Activated naive CD4-positive, alpha-beta T cell treated with anti-CD3 and anti-CD28 coated beads, Interleukin-2, amount 50 U/mL, for 16 hours (primary cell): ENCODE data around the gene EVI5L.
"Not testable (repeated sequence)": the region's sequence is repeated elsewhere in the genome, so short reads cannot be mapped to it uniquely, and the experiment has no call there.

Experiments used
- DNase-seq: peaks from one replicate; pipeline ENCODE4 v3.0.0-alpha.2; 2020

EVI5L gene

DNA sequence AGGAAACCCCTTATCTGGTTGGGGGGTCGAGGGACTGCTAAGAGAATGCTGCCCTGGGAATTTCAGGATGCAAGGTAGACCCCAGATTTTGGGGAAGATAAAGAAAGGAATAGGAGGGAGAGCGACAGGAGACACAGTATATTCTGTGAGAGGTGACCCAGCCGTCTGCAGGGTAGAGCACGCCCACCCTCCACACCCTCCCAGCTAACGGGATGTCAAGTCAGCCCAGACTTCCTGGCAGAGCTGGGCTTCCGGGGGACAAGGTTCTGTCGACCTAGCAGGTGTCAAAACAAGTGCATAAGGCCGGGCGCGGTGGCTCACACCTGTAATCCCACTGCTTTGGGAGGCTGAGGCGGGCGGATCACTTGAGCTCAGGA is 44.9 kb downstream of the EVI5L start:
- DNase-seq = no peak

DNA sequence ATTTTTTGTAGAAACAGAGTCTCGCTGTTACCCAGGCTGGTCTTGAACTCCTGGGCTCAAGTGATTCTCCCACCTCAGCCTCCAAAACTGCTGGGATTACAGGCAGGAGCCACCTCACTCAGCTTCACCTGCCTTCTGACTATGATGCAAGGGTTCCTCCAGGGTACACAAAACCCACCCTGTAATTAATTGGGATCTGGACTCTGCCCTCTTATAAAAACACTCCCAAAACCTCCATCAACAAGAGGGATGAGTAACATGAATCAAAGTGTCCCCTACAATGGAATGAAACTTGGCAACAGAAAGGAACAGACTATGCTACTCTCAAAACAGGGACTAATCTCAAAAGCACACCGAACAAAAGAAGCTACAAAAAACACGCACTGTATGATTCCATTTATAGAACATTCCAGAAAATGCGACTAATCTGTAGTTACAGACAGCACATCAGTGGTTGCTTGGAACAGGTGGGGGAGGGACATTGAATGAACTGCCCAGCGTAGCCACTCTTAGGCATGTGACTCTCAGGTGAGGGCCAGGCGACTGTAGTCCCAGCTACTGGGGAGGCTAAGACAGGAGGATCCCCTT is 47.3 kb downstream of the EVI5L start:
- DNase-seq = no peak

DNA sequence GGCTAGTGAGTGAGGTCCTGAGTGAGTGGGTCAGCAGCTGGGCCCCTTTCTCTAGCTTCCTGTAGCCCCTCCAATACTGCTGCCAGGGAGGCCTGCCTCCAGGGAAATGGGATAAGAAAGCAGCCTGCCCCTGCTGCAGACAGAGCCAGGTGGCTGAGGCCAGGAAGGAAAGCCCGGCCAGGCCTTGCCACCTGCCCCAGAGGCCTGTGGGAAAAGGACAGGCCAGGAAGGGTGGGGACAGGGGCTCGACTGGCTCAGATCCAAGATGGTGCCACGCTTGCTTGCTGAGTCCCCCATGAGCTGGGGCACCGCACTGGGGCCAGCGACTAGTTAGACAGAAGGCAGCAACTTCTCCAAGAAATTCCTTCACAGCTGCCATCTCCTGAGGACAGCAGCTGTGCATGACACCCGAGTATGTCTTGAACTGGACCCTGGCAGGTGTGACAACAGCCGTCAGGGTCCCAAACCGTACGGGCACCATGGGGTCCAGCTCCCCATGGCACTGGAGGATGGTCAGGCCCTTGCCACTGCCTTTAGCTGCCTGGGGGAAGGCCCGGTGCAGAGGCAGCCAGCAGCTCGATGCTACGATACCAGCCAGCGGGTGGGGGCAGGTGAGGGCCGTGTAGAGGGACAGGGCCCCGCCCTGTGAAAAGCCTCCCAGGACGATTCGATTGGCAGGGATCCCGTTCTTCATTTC is 49.2 kb downstream of the EVI5L start:
- no peak for DNase-seq

DNA sequence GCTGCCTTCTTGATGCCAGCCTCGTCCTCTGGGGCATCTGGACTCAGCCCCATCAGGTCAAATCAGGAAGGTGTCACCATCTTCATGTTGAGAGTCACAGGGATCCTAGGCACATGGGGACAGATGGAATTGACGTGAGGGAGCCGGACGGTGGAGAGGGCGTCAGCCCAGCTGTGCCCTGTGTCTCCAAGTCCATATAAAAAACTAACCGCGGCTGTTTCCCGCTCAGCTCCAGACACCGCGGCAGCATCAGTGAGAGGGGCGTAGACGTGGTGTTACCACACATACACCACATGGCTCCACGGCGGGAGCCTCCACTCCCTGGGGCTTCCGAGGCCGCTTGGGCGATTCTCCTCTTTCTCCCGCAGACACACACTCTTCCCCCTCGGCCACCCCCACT is 49.8 kb downstream of the EVI5L start:
- no peak for DNase-seq

DNA sequence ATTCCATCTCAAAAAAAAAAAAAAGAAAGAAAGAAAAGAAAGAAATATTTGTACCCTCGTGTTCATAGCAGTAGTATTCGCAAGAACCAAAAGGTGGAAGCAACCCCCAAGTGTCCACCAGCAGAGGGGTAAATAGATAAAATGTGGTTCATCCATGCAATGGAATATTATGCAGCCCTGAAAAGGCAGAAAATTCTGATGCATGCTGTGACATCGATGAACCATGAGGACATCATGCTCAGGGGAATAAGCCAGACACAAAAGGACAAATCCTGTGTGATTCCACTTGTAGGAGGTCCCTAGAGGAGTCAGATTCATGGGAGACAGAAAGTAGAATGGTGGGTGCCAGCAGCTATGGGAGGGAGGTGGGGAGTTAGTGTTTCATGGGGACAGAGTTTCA is 51.9 kb downstream of the EVI5L start:
- no peak for DNase-seq

DNA sequence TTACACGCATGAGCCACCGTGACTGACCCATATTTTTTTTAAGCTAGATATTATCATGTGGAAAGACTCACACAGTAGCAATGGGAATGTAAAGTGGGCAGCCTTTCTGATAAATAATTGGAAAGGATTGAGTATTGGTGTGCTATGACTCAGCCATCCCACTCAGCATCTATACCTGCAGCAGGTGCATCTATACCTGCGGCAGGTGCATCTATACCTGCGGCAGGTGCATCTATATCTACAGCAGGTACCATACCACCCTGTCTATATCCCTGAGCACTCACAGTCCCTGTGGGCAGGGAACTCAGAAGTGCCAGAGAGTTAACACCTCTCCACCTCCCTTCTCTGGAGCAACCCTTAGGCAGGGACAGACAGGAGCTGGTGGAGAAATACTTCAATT is 53.1 kb downstream of the EVI5L start:
- no peak for DNase-seq

DNA sequence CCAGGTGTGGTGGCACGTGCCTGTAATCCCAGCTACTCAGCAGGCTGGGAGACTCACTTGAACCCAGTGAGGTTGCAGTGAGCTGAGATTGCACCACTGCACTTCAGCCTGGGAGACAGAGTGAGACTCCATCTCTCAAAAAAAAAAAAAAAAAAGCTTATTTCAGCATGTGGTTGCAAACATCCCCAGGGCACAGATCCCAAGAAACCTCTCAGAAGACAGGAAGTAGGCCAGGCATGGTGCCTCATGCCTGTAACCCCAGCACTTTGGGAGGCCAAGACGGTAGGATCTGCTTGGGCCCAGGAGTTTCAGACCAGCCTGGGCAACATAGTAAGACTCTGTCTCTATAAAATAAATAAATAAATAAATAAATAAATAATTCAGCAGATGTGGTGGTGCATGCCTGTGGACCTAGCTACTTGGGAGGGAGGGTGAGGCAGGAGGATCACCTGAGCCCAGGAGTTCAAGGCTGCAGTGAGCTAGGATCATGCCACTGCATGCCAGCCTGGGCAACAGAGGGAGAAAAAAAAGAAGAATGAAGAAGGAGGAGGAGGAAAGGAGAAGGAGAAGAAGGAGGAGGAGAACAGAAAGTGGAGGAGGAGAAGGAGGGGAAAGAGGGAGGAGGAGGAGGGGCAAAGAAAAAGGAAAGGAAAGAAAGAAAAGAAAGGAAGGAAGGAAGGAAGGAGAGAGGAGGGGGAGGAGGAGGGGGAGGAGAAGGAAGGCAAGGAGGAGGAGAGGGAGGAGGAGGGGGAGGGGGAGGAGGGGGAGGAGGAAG is 54.0 kb downstream of the EVI5L start:
- DNase-seq = no peak

DNA sequence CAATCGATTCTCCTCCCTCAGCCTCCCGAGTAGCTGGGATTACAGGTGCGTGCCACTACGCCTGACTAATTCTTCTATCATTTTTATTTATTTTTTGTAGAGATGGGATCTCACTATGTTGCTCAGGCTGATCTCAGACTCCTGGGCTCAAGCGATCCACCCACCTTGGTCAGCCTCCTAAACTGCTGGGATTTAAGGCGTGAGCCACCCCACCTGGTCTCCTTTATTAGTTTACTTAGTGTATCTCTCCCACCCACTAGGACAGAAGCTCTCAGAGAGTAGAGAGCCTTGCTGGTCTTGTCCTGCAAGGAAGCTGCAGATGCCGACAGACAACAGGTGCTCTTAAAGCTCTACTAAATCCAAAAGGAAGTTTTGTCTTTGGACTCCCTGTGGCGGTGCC is 55.8 kb downstream of the EVI5L start:
- DNase-seq = no peak

DNA sequence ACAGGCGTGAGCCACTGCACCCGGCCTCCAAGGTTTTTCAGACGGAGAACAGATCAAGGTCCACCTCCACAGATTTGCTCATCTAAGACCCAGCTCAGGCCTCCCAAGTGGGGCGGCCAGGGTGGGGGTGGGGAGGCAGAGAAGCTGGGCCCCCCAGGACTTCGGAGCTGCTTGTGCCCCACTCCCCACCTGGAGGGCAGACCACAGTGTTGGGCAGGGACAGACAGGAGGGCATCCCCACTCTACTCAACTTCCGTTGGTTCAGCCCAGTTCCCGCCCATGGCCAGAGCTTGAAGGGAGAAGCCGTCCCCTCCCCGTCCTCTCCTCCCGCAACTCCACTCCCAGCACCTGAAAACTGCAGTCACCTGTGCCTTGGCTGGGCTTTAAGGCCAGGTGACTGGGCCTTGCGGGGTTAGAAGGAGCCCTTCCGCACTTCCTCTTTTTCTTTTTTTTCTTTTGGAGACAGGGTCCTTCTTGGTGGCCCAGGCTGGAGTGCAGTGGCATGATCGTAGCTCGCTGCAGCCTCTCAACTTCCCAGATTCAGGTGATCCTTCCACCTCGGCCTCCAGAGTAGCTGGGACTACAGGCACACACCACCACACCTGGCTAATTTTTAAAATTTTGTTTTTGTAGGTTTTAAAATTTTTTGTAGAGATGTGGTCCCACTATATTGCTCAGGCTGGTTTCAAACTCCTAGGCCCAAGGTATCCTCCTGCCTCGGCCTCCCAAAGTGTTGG is 57.6 kb downstream of the EVI5L start:
- DNase-seq = no peak

DNA sequence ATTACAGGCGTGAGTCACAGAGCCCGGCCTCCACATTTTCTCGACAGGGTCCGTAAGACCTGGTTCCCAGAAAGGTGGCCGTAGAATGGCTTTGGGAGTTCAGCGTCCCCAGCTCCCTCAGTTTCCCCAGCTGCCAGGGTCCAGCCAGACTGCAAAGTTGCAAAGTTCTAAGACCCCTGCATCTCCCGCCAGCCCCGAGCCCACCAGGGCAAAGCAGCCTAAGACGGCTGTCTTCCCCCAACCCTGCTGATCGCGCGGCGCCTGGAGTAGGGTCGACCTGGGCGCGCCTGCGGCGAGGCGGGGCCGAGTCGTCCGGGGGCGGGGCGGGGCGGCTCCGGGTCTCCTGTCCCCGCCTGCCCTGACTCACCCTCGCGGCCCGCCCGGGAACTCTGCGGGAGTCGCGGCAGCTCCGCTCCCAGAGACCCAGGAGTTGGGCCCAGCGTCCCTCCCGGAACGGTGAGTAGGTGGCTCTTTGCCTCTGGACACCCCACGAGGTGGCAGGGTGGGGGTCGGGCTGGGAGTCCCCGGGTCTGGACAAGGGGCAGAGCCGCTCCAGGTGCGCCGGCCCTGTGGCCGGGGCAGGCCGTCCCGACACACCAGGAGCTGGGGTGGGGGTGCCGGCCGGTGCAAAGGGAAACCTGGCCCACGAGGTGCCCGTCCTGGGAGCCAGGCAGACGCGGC is 58.3 kb downstream of the EVI5L start, which contains the start of gene LRRC8E:
LRRC8E (plus strand) TSS at position 366 of the 681 bp plus-strand sequence. CDS start 7,094 bp downstream, outside the sequence.
- peak; percentile 60 for DNase-seq

DNA sequence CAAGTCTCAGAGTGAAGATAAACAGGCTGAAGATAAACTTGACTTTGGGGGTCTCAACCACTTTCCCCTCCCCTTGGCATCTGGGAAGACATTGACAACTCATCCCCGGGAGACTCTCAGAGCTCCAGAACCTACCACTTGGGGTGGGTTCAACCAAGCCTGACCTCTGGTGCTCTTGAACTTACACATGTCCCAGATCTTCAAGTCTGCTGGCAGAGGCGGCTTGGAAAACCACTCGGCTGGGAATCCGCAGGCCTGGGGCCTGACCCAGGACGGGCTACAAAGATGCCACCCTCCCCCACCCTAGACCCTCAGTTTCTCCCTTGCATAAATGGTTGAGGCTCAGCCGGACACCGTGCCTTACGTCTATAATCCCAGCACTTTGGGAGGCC is 58.8 kb downstream of the EVI5L start:
- DNase-seq = no peak

DNA sequence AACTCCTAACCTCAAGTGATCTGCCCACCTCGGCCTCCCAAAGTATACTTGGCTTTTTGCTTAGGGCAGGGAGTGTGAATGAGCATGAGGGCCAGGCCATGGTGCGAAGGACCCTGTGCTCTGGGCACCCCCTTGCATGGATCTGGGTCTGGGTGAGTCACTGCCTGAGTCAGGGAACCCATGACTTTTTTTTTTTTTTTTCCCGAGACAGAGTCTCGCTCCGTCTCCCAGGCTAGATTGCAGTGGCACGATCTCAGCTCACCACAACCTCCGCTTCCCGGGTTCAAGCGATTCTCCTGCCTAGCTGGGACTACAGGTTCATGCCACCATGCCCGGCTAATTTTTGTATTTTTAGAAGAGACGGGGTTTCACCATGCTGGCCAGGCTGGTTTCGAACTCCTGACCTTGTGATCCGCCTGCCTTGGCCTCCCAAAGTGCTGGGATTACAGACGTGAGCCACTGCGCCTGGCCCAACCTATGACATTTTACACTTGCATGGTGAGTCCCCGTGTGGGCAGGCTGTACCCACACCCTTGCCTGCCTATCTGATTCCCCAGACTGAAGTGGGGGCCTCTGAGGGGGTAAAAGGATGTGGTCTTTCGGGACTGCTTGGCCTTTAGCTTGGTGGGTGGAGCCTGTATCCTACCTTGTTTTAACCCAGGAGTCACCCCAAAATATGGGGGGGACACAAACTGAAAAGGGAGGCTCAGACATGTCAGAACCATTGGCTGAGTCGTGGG is 63.5 kb downstream of the EVI5L start:
- not testable (repeated sequence) for DNase-seq

DNA sequence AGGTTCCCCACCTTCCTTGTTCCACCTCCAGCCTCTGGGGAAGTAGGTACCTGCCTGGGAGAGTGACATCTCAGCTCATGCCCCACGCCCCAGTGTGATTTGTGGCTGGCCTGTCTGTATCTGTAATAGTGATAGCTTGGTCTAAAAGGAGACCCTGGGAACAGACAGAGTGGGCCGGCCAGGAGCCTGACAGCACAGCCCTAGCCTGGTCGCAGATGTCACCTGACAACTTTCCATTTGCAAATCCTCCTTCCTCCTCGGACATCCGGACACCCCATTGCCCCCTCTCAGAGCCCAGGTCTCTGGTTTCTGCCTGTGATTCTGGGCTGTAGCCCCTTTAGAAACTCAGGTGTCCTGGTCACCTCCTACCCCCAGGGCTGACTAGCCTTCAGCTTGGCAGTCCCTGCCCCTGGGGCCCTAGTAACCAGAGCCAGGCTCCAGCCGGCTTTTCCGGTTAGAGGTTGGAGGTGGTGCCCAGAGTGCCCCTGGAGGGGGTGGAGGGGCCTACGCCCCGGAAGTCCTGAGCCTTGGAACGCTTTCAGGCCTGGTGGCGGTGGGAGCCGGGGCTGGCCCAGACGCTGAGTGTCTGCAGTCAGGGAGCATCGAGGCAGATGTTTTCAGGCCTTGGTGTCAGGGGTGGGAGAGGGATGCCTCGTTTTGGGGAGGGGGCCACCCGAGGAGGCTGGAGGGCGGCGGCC is 64.7 kb downstream of the EVI5L start:
- no peak for DNase-seq

DNA sequence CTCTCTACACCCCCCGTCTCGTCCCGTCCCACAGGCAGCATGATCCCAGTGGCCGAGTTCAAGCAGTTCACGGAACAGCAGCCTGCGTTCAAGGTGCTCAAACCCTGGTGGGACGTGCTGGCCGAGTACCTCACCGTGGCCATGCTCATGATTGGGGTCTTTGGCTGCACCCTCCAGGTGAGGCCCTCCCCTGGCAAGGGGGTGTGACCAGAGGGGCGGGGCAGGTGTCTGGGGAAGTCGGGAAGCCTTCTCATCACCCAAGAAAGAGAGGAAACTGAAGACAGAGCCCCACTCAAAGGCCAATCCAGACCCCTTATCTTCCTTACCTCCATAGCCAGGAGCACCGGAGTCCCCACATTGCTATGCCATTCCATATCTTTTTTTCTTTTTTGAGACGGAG is 65.5 kb downstream of the EVI5L start:
- DNase-seq = no peak

DNA sequence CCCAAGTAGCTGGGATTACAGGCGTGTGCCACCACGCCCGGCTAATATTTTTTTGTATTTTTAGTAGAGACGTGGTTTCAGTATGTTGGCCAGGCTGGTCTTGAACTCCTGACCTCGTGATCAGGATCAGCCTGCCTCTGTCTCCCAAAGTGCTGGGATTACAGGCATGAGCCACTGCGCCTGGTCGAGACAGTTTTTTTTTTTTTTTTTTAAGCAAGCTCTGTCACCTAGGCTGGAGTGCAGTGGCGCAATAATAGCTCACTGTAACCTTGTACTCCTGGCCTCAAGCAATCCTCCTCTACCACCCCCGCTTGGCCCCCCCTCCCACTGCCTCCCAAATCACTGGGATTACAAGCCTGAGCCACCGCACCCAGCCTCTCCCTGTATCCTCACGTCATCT is 67.3 kb downstream of the EVI5L start:
- no peak for DNase-seq

DNA sequence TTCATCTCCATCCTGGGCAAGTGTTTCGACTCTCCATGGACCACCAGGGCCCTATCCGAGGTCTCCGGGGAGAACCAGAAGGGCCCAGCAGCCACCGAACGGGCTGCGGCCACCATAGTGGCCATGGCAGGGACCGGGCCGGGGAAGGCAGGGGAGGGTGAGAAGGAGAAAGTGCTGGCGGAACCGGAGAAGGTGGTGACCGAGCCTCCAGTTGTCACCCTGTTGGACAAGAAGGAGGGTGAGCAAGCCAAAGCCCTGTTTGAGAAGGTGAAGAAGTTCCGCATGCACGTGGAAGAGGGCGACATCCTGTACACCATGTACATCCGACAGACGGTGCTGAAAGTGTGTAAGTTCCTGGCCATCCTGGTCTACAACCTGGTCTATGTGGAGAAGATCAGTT is 68.9 kb downstream of the EVI5L start:
- no peak for DNase-seq

DNA sequence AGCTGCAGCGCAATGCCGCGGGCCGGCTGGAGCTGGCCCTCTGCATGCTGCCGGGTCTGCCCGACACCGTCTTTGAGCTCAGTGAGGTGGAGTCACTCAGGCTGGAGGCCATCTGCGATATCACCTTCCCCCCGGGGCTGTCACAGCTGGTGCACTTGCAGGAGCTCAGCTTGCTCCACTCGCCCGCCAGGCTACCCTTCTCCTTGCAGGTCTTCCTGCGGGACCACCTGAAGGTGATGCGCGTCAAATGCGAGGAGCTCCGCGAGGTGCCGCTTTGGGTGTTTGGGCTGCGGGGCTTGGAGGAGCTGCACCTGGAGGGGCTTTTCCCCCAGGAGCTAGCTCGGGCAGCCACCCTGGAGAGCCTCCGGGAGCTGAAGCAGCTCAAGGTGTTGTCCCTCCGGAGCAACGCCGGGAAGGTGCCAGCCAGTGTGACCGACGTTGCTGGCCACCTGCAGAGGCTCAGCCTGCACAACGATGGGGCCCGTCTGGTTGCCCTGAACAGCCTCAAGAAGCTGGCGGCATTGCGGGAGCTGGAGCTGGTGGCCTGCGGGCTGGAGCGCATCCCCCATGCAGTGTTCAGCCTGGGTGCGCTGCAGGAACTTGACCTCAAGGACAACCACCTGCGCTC is 69.8 kb downstream of the EVI5L start:
- no peak for DNase-seq

DNA sequence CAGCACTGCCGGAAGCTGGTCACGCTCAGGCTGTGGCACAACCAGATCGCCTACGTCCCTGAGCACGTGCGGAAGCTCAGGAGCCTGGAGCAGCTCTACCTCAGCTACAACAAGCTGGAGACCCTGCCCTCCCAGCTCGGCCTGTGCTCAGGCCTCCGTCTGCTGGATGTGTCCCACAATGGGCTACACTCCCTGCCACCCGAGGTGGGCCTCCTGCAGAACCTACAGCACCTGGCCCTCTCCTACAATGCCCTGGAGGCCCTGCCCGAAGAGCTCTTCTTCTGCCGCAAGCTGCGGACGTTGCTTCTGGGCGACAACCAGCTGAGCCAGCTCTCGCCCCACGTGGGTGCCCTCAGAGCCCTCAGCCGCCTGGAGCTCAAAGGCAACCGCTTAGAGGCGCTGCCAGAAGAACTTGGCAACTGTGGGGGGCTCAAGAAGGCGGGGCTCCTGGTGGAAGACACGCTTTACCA is 70.4 kb downstream of the EVI5L start:
- no peak for DNase-seq

DNA sequence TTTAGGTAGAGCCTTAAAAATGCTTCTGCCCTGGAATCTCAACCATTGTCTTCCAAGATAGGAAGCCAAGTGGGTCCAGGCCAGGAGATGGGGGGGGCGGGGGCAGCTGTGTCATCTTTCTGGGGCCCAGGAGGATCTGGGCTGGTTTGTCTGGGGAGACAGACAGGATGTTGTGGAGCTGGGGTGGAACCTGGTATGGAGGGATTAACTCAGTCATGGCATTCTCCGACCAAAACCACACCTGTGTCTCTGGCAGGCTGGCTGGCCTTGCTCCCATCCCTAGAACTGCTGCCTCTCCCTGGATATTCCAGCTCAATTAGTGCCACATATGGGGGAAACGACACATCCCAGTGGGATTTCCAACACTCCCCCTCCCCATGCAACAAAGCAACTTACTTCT is 70.9 kb downstream of the EVI5L start:
- no peak for DNase-seq

DNA sequence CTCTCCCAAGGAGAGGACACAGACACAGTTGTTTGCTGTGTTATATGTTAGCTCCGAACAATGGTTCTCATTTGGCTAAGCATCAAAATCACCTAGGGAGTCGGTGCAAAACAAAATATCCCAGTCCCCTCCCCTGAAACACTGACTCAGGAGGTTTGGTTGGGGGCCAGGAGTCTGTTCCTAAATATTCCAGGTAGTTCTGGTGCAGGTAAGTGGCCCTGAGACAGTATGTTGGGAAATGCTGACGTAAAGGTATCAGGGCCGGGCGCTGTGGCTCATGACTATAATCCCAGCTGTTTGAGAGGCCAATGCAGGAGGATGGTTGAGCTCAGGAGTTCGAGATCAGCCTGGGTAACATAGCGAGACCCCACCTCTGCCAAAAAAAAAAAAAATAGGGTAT is 71.3 kb downstream of the EVI5L start:
- no peak for DNase-seq

DNA sequence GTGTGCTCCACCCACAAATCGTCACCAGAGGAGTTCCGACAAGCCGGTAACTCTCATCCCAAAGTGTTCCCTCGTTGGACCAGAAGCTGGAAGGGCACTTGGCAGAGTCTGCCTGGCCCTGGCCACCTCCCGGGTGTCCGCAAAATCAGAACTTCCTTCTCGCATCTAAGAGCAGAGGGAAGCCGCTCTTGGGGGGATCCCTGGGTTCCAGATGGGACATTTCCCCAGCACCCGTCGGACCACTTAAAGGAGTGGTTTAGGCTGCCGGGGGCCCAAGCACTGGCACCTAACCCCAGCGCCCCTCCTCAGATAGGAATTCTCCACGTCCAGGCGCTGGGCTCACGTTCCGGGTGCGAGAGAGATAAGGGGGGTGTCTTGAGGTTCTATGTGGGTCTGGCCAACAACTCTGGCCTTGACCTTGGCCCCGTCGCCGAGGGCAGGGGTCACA is 72.8 kb downstream of the EVI5L start:
- DNase-seq = no peak
